Smooth muscle cell (in vitro differentiated cells): ENCODE measurements around the gene COL1A1. TPM values are rescaled to one million over a fixed set of nuclear protein-coding genes. Genes with fewer than 3 reads are reported as not detected.
A peak's percentile ranks its signal among the peaks of the same experiment; 100 is the strongest.

Source experiments
- DNase-seq: peaks from one replicate; lab custom pipeline; 2025; ENCODE audit not compliant: unreplicated experiment; lab: John Stamatoyannopoulos, UW
- H2AFZ ChIP-seq: fragments of 200-600 bp; sonication (generic); 2 replicates; pipeline ENCODE4 v1.6.0; 2016; ENCODE audit warnings: antibody characterized with exemption, low read depth, mild to moderate bottlenecking
- H3F3A ChIP-seq: fragments of 200-600 bp; sonication (generic); 2 replicates; pipeline ENCODE4 v1.6.0; 2017; ENCODE audit warnings: antibody characterized with exemption, low read depth
- H3K27ac ChIP-seq: fragments of 200-600 bp; sonication (generic); 2 replicates; pipeline ENCODE4 v1.5.1; 2016; ENCODE audit warnings: low read depth, mild to moderate bottlenecking
- H3K27me3 ChIP-seq: fragments of 200-600 bp; sonication (generic); 2 replicates; pipeline ENCODE4 v1.6.1; 2016; ENCODE audit warnings: low read depth, mild to moderate bottlenecking
- H3K36me3 ChIP-seq: fragments of 200-600 bp; sonication (generic); 2 replicates; pipeline ENCODE4 v1.5.1; 2016; ENCODE audit warnings: low read depth
- H3K4me1 ChIP-seq: fragments of 200-600 bp; sonication (generic); 2 replicates; pipeline ENCODE4 v1.5.1; 2016; ENCODE audit warnings: low read depth
- H3K4me2 ChIP-seq: fragments of 200-600 bp; sonication (generic); 2 replicates; pipeline ENCODE4 v1.6.0; 2016; ENCODE audit warnings: mild to moderate bottlenecking
- H3K4me3 ChIP-seq: fragments of 200-600 bp; sonication (generic); 2 replicates; pipeline ENCODE4 v1.5.1; 2016; ENCODE audit warnings: mild to moderate bottlenecking
- H3K79me2 ChIP-seq: fragments of 200-600 bp; sonication (generic); 2 replicates; pipeline ENCODE4 v1.6.0; 2016; ENCODE audit warnings: low read depth, mild to moderate bottlenecking
- H3K9ac ChIP-seq: fragments of 200-600 bp; sonication (generic); 2 replicates; pipeline ENCODE4 v1.6.0; 2016; ENCODE audit warnings: low read depth
- H3K9me3 ChIP-seq: fragments of 200-600 bp; sonication (generic); replicated peaks from 2 replicates; pipeline ENCODE4 v1.5.1; 2016; ENCODE audit warnings: low read depth
- H4K20me1 ChIP-seq: fragments of 200-600 bp; sonication (generic); 2 replicates; pipeline ENCODE4 v1.6.0; 2016; ENCODE audit warnings: low read depth
- CTCF ChIP-seq: fragments of 200-600 bp; sonication (generic); IDR thresholded peaks from 2 replicates; pipeline ENCODE4 v1.5.1; 2017; ENCODE audit warnings: borderline replicate concordance, mild to moderate bottlenecking, antibody characterized with exemption; ENCODE audit not compliant: insufficient read depth, poor library complexity, severe bottlenecking
- WGBS: methylation state at CpG from one replicate; pipeline ENCODE4 v1.1.7; 2016; ENCODE audit warnings: low lambda C conversion rate; 5-methylcytosine and 5-hydroxymethylcytosine counted together
- polyA plus RNA-seq: library from polyadenylated mRNA; unstranded; fragments of >200 nt; fragmentation: Nextera tagmentation; extraction: Ambion mirVana; gene quantifications from 2 replicates; pipeline ENCODE4 v1.2.1, GENCODE V29; 2016
- small RNA-seq: library from RNA; depleted of rRNA; stranded (forward); fragments of <200 nt; gene quantifications from one replicate; pipeline ENCODE3, GENCODE V24; 2014
- total RNA-seq: library from RNA; depleted of rRNA; stranded (reverse); fragments of >200 nt; gene quantifications from 2 replicates; pipeline ENCODE4 v1.2.3, GENCODE V29; 2014

The COL1A1 gene
- total and polyA plus RNA-seq, 2 experiments from 2014 or later: 4,141 to 25,649 TPM

DNA sequence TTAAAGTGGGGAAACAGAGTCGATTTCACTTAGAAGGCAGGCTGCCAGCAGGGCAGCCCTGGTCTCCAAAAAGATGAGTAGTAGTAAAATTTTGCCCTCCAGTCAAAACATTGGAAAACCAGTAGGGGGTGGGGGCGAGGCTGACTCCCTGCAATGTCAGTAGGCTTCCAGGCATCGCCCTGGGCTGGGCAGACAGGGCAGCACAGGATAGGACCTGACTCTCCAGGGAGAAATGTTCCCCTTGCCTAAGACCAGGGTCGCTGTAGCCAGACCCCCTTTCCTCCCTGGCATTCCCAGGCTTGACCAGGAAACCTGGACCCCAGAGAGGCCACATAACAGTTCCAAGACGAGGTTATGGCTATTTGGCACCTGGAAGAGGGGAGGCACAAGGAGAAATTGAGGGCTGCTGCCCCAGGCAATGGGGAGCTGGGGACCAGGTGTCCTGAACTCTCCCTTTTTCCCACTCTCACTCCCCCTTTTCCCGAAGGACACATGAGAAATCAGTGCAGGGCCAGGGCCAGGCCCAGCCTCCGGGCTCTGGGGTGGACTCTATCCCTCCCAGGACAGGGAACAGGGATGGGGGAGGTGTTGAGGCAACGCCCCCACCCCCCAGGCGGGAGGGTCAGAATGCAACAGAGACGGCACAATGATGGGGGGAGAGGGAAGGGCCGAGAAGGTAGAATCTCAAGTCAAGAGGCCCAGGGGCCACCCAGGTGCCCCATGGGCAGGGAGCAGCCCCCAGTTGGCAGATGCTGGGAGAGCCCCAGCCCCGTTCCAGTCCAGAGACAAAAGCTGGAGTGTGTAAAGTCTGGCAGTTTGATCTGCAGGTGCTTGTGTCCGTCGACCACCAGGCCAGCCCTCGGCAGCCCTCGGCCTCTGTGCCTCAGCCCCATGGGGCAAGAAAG is 67.0 kb downstream of the COL1A1 start:
- Histone ChIP-seq H3K27ac (no peak overlapping the region), H3K9ac (no peak overlapping the region), H3K27me3 (no peaks in the 10 kb centered on the region), H3K9me3 (no peaks in the 10 kb centered on the region), H3F3A (peaks cover 14% of the 10 kb centered on the region), H4K20me1 (peaks cover 46% of the 10 kb centered on the region), H3K4me2 (no peak overlapping the region), H2AFZ (no peak overlapping the region), H3K4me1 (peaks cover 12% of the 10 kb centered on the region), H3K4me3 (no peak overlapping the region), H3K36me3 (no peaks in the 10 kb centered on the region), H3K79me2 (no peaks in the 10 kb centered on the region)
- DNase-seq: no peak
- TF ChIP-seq CTCF: no peak
- WGBS: 74% methylated on average over 16 of the region's 16 CpGs

GRCh38 chr17:50133769-50134099 is 67.7 kb downstream of the COL1A1 start:
- H4K20me1 ChIP-seq: peaks cover 39% of the 10 kb centered on the region
- 33% methylated on average over 15 of the region's 16 CpGs for WGBS
- no peaks in the 10 kb centered on the region for H3K27me3 ChIP-seq
- no peak overlapping the region for H3K4me2 ChIP-seq
- no peak overlapping the region for H3K9ac ChIP-seq
- H3K4me1 ChIP-seq: peaks cover 12% of the 10 kb centered on the region
- no peak for DNase-seq
- no peaks in the 10 kb centered on the region for H3K9me3 ChIP-seq
- H3K79me2 ChIP-seq: no peaks in the 10 kb centered on the region
- H3K36me3 ChIP-seq: no peaks in the 10 kb centered on the region
- H3F3A ChIP-seq: peaks cover 14% of the 10 kb centered on the region
- H2AFZ ChIP-seq: no peak overlapping the region
- H3K4me3 ChIP-seq: no peak overlapping the region
- peak overlapping the region; percentile 43 for H3K27ac ChIP-seq
- TF ChIP-seq CTCF: no peak

Small RNA genes lying within 50 kb of the gene (small RNA-seq; reads per million reads assigned to genes)
- gene SUMO2P7: not detected

Other genes with a start within 250 kb of the COL1A1 start
- gene DLX4, start 232.4 kb downstream of the COL1A1 start, total RNA-seq: not detected in 2 replicates
- 0.19 and 0.51 TPM in 2 replicates for gene DLX4, start 232.4 kb downstream of the COL1A1 start, polyA plus RNA-seq
- gene DLX3, start 206.4 kb downstream of the COL1A1 start, total RNA-seq: 9.7 TPM in 1 of 2 replicates, not detected in the other
- 1.4 and 3.8 TPM in 2 replicates for gene DLX3, start 206.4 kb downstream of the COL1A1 start, polyA plus RNA-seq
- 44.7 and 77.9 TPM in 2 replicates for gene ITGA3, start 145.5 kb downstream of the COL1A1 start, total RNA-seq
- 30.0 and 70.4 TPM in 2 replicates for gene ITGA3, start 145.5 kb downstream of the COL1A1 start, polyA plus RNA-seq
- gene PDK2, start 106.3 kb downstream of the COL1A1 start, total RNA-seq: 21.7 and 28.2 TPM in 2 replicates
- gene PDK2, start 106.3 kb downstream of the COL1A1 start, polyA plus RNA-seq: 34.3 and 36.5 TPM in 2 replicates
- 6.3 and 39.1 TPM in 2 replicates for gene SAMD14, start 71.5 kb downstream of the COL1A1 start, total RNA-seq
- 13.7 and 21.1 TPM in 2 replicates for gene SAMD14, start 71.5 kb downstream of the COL1A1 start, polyA plus RNA-seq
- gene PPP1R9B, start 51.0 kb downstream of the COL1A1 start, total RNA-seq: 20.8 and 21.8 TPM in 2 replicates
- 6.7 and 10.2 TPM in 2 replicates for gene PPP1R9B, start 51.0 kb downstream of the COL1A1 start, polyA plus RNA-seq
- 0.99 TPM in 1 of 2 replicates, not detected in the other for gene SGCA, start 35.6 kb downstream of the COL1A1 start, total RNA-seq
- 1.4 and 2.1 TPM in 2 replicates for gene SGCA, start 35.6 kb downstream of the COL1A1 start, polyA plus RNA-seq
- 1.9 and 7.4 TPM in 2 replicates for gene TMEM92, start 72.8 kb upstream of the COL1A1 start, total RNA-seq
- 4.8 and 14.4 TPM in 2 replicates for gene TMEM92, start 72.8 kb upstream of the COL1A1 start, polyA plus RNA-seq
- gene XYLT2, start 144.5 kb upstream of the COL1A1 start, total RNA-seq: 33.2 and 34.3 TPM in 2 replicates
- 32.3 and 41.4 TPM in 2 replicates for gene XYLT2, start 144.5 kb upstream of the COL1A1 start, polyA plus RNA-seq
- gene MRPL27, start 171.6 kb upstream of the COL1A1 start, total RNA-seq: 62.8 and 69.8 TPM in 2 replicates
- gene MRPL27, start 171.6 kb upstream of the COL1A1 start, polyA plus RNA-seq: 130 and 138 TPM in 2 replicates
- 4.6 and 8.2 TPM in 2 replicates for gene EME1, start 171.6 kb upstream of the COL1A1 start, total RNA-seq
- gene EME1, start 171.6 kb upstream of the COL1A1 start, polyA plus RNA-seq: 9.6 and 12.9 TPM in 2 replicates
- 160 and 164 TPM in 2 replicates for gene LRRC59, start 195.9 kb upstream of the COL1A1 start, total RNA-seq
- gene LRRC59, start 195.9 kb upstream of the COL1A1 start, polyA plus RNA-seq: 139 and 161 TPM in 2 replicates
- 16.8 and 18.6 TPM in 2 replicates for gene ACSF2, start 224.6 kb upstream of the COL1A1 start, total RNA-seq
- gene ACSF2, start 224.6 kb upstream of the COL1A1 start, polyA plus RNA-seq: 13.7 and 21.3 TPM in 2 replicates